OCI-LY3 (cell line): ENCODE measurements around the gene PARPBP.

Experiments used
- H2AFZ ChIP-seq: fragments of 200-600, 300-600 bp; shearing (Covaris generic); 2 replicates; pipeline ENCODE4 v1.6.0; 2014; ENCODE audit warnings: antibody characterized with exemption, low read depth, low read length
- H3K27ac ChIP-seq: fragments of 200-600, 300-600 bp; sonication (generic); 2 replicates; pipeline ENCODE4 v1.5.1; 2014; ENCODE audit warnings: mild to moderate bottlenecking, low read length, moderate library complexity, mixed read lengths
- H3K27me3 ChIP-seq: fragments of 200-600, 300-600 bp; sonication (generic); 2 replicates; pipeline ENCODE4 v1.6.1; 2014; ENCODE audit warnings: low read depth, low read length, mixed read lengths
- H3K36me3 ChIP-seq: fragments of 200-600, 300-600 bp; sonication (generic); replicated peaks from 2 replicates; pipeline ENCODE3; 2014; ENCODE audit warnings: low read depth, low read length, mixed read lengths
- H3K4me1 ChIP-seq: fragments of 300-600, 200-600 bp; sonication (generic); 2 replicates; pipeline ENCODE4 v1.6.1; 2014; ENCODE audit warnings: low read length, mixed read lengths
- H3K4me2 ChIP-seq: fragments of 200-600, 300-600 bp; sonication (generic); 2 replicates; pipeline ENCODE4 v1.6.1; 2014; ENCODE audit warnings: low read length, mixed read lengths
- H3K4me3 ChIP-seq: fragments of 300-600, 200-600 bp; sonication (generic); 2 replicates; pipeline ENCODE4 v1.5.1; 2014; ENCODE audit warnings: antibody characterized with exemption, mild to moderate bottlenecking, low read length, moderate library complexity
- H3K79me2 ChIP-seq: fragments of 300-600, 200-600 bp; shearing (Covaris generic); 2 replicates; pipeline ENCODE4 v1.6.1; 2014; ENCODE audit warnings: mild to moderate bottlenecking, low read length, mixed read lengths
- H3K9ac ChIP-seq: fragments of 300-600, 200-600 bp; shearing (Covaris generic); 2 replicates; pipeline ENCODE4 v1.6.0; 2014; ENCODE audit warnings: mild to moderate bottlenecking, low read length, moderate library complexity
- H3K9me3 ChIP-seq: fragments of 200-600, 300-600 bp; shearing (Covaris generic); 2 replicates; pipeline ENCODE4 v1.6.1; 2014; ENCODE audit warnings: low read length, mixed read lengths; ENCODE audit not compliant: insufficient read depth
- H4K20me1 ChIP-seq: fragments of 200-600, 300-600 bp; sonication (generic); 2 replicates; pipeline ENCODE4 v1.6.1; 2016; ENCODE audit warnings: low read length, mixed read lengths; ENCODE audit not compliant: insufficient read depth
- CTCF ChIP-seq: fragments of 200-600, 300-600 bp; sonication (generic); IDR thresholded peaks from 2 replicates; pipeline ENCODE4 v1.5.1; 2014; ENCODE audit warnings: antibody characterized with exemption, low read length, low read depth
- EZH2phosphoT487 ChIP-seq: fragments of 200-600 bp; shearing (Covaris generic); IDR thresholded peaks from 2 replicates; pipeline ENCODE4 v1.6.1; 2018; ENCODE audit warnings: antibody characterized with exemption, mixed run types, low read depth

The PARPBP gene

GRCh38 chr12:102169922-102170621 is 50.1 kb downstream of the PARPBP start:
- H3K27me3 ChIP-seq = no peaks in the 10 kb centered on the region
- no peaks in the 10 kb centered on the region for H4K20me1 ChIP-seq
- H3K9me3 ChIP-seq = no peaks in the 10 kb centered on the region
- no peaks in the 10 kb centered on the region for H3K79me2 ChIP-seq
- peaks cover 27% of the 10 kb centered on the region for H3K4me1 ChIP-seq
- H3K4me2 ChIP-seq = no peak overlapping the region
- H3K4me3 ChIP-seq = no peak overlapping the region
- TF ChIP-seq EZH2phosphoT487 (no peak), CTCF (peak; percentile 71)
- H2AFZ ChIP-seq = no peak overlapping the region
- no peak overlapping the region for H3K27ac ChIP-seq
- no peak overlapping the region for H3K9ac ChIP-seq
- H3K36me3 ChIP-seq = peaks cover 8% of the 10 kb centered on the region

- TF ChIP-seq EZH2phosphoT487 (no peak), CTCF (no peak)
- H4K20me1 ChIP-seq = no peaks in the 10 kb centered on the region
- H3K9ac ChIP-seq = no peak overlapping the region
- no peaks in the 10 kb centered on the region for H3K9me3 ChIP-seq
- no peak overlapping the region for H3K4me3 ChIP-seq
- H3K36me3 ChIP-seq = peaks cover 9% of the 10 kb centered on the region
- no peak overlapping the region for H2AFZ ChIP-seq
- H3K27ac ChIP-seq = no peak overlapping the region
- H3K4me1 ChIP-seq = peaks cover 21% of the 10 kb centered on the region
- no peaks in the 10 kb centered on the region for H3K79me2 ChIP-seq
- H3K4me2 ChIP-seq = no peak overlapping the region
- no peaks in the 10 kb centered on the region for H3K27me3 ChIP-seq
These were observed 52.0 kb downstream of the PARPBP start for GRCh38 chr12:102171951-102172350.

- no peak overlapping the region for H2AFZ ChIP-seq
These were observed 52.5 kb downstream of the PARPBP start for GRCh38 chr12:102172436-102172835.

GRCh38 chr12:102174117-102174516 is 54.1 kb downstream of the PARPBP start:
- no peak overlapping the region for H3K27ac ChIP-seq
- H3K27me3 ChIP-seq = no peaks in the 10 kb centered on the region
- H3K4me2 ChIP-seq = no peak overlapping the region
- H3K9ac ChIP-seq = no peak overlapping the region
- H4K20me1 ChIP-seq = no peaks in the 10 kb centered on the region
- no peak overlapping the region for H2AFZ ChIP-seq
- no peak for TF ChIP-seq CTCF
- TF ChIP-seq EZH2phosphoT487 = no peak
- no peaks in the 10 kb centered on the region for H3K9me3 ChIP-seq
- H3K4me1 ChIP-seq = no peaks in the 10 kb centered on the region
- H3K4me3 ChIP-seq = no peak overlapping the region
- H3K79me2 ChIP-seq = no peaks in the 10 kb centered on the region
- peaks cover 21% of the 10 kb centered on the region for H3K36me3 ChIP-seq

More at GRCh38 chr12:102172436-102172835, 52.5 kb downstream of the PARPBP start:
- no peak overlapping the region for H3K4me2 ChIP-seq
- no peak for TF ChIP-seq CTCF
- TF ChIP-seq EZH2phosphoT487 = no peak
- no peaks in the 10 kb centered on the region for H3K9me3 ChIP-seq
- H3K27ac ChIP-seq = no peak overlapping the region
- H3K4me3 ChIP-seq = no peak overlapping the region
- peaks cover 11% of the 10 kb centered on the region for H3K36me3 ChIP-seq
- H3K4me1 ChIP-seq = peaks cover 16% of the 10 kb centered on the region
- H4K20me1 ChIP-seq = no peaks in the 10 kb centered on the region
- no peak overlapping the region for H3K9ac ChIP-seq
- no peaks in the 10 kb centered on the region for H3K79me2 ChIP-seq
- no peaks in the 10 kb centered on the region for H3K27me3 ChIP-seq
